H9 (cell line): ENCODE measurements around the gene RPL27A. TPM values are rescaled to one million over a fixed set of nuclear protein-coding genes. Genes with fewer than 3 reads are reported as not detected.

Experiments used
- DNase-seq: peaks from one replicate; pipeline ENCODE4 v3.0.0-alpha.2; 2017
- H2AFZ ChIP-seq: one replicate; pipeline ENCODE4 v1.6.1; 2013; ENCODE audit warnings: mild to moderate bottlenecking, low read length, control low read depth, moderate library complexity
- H2AK5ac ChIP-seq: 2 replicates; pipeline ENCODE4 v1.6.1; 2013; ENCODE audit warnings: low read length, control low read depth, mixed read lengths; ENCODE audit not compliant: insufficient read length
- H2BK120ac ChIP-seq: one replicate; pipeline ENCODE4 v1.6.1; 2013; ENCODE audit warnings: low read depth, mild to moderate bottlenecking, low read length, control low read depth, inconsistent platforms; ENCODE audit not compliant: poor library complexity, severe bottlenecking
- H2BK12ac ChIP-seq: 2 replicates; pipeline ENCODE4 v1.6.1; 2013; ENCODE audit warnings: low read length, control low read depth, mixed read lengths, low read depth; ENCODE audit not compliant: insufficient read length
- H2BK15ac ChIP-seq: 2 replicates; pipeline ENCODE4 v1.6.1; 2013; ENCODE audit warnings: low read depth, low read length, control low read depth
- H2BK20ac ChIP-seq: one replicate; pipeline ENCODE4 v1.6.1; 2013; ENCODE audit warnings: low read depth, mild to moderate bottlenecking, low read length, control low read depth, inconsistent platforms; ENCODE audit not compliant: poor library complexity, severe bottlenecking
- H2BK5ac ChIP-seq: 2 replicates; pipeline ENCODE4 v1.6.1; 2013; ENCODE audit warnings: low read length, control low read depth, mixed read lengths; ENCODE audit not compliant: insufficient read length
- H3K14ac ChIP-seq: 2 replicates; pipeline ENCODE4 v1.6.1; 2013; ENCODE audit warnings: low read length, control low read depth; ENCODE audit not compliant: insufficient read depth
- H3K18ac ChIP-seq: 2 replicates; pipeline ENCODE4 v1.6.1; 2013; ENCODE audit warnings: low read depth, mild to moderate bottlenecking, mixed read lengths, low read length, control low read depth; ENCODE audit not compliant: insufficient read length
- H3K23ac ChIP-seq: 2 replicates; pipeline ENCODE4 v1.6.1; 2013; ENCODE audit warnings: low read length, control low read depth, mixed read lengths, low read depth; ENCODE audit not compliant: insufficient read length
- H3K23me2 ChIP-seq: 2 replicates; pipeline ENCODE4 v1.6.1; 2013; ENCODE audit warnings: low read depth, mild to moderate bottlenecking, mixed read lengths, low read length, control low read depth; ENCODE audit not compliant: insufficient read length, poor library complexity, severe bottlenecking
- H3K27ac ChIP-seq: 2 replicates; pipeline ENCODE4 v1.5.1; 2013; ENCODE audit warnings: low read length, control low read depth, mixed read lengths, low read depth; ENCODE audit not compliant: insufficient read length
- H3K27me3 ChIP-seq: 2 replicates; pipeline ENCODE4 v1.6.1; 2013; ENCODE audit warnings: low read length, control low read depth, inconsistent platforms; ENCODE audit not compliant: insufficient read depth
- H3K4ac ChIP-seq: 2 replicates; pipeline ENCODE4 v1.6.1; 2013; ENCODE audit warnings: low read depth, mild to moderate bottlenecking, control low read depth, inconsistent platforms, low read length, moderate library complexity
- H3K4me1 ChIP-seq: 2 replicates; pipeline ENCODE4 v1.6.1; 2013; ENCODE audit warnings: low read length, control low read depth, inconsistent platforms; ENCODE audit not compliant: insufficient read depth
- H3K4me2 ChIP-seq: 2 replicates; pipeline ENCODE4 v1.6.1; 2013; ENCODE audit warnings: low read length, control low read depth, mixed read lengths; ENCODE audit not compliant: insufficient read length, insufficient read depth
- H3K56ac ChIP-seq: 2 replicates; pipeline ENCODE4 v1.6.1; 2013; ENCODE audit warnings: low read depth, mild to moderate bottlenecking, mixed read lengths, low read length, control low read depth; ENCODE audit not compliant: insufficient read length
- H3K79me1 ChIP-seq: 2 replicates; pipeline ENCODE4 v1.6.1; 2013; ENCODE audit warnings: low read depth, mild to moderate bottlenecking, moderate library complexity, low read length, control low read depth, inconsistent platforms; ENCODE audit not compliant: insufficient read depth, poor library complexity, severe bottlenecking
- H3K79me2 ChIP-seq: 2 replicates; pipeline ENCODE4 v1.6.1; 2013; ENCODE audit warnings: low read length, control low read depth, inconsistent platforms; ENCODE audit not compliant: insufficient read depth
- H3K9ac ChIP-seq: 2 replicates; pipeline ENCODE4 v1.6.1; 2013; ENCODE audit warnings: low read length, control low read depth, mixed read lengths; ENCODE audit not compliant: insufficient read length; ENCODE audit errors: extremely low read depth
- H3K9me3 ChIP-seq: one replicate; pipeline ENCODE4 v1.6.1; 2013; ENCODE audit warnings: low read depth, low read length, inconsistent platforms; ENCODE audit not compliant: control insufficient read depth
- H3T11ph ChIP-seq: one replicate; pipeline ENCODE4 v1.6.1; 2013; ENCODE audit warnings: mild to moderate bottlenecking, low read length, control low read depth, inconsistent platforms
- H4K20me1 ChIP-seq: one replicate; pipeline ENCODE4 v1.6.1; 2013; ENCODE audit not compliant: control insufficient read depth, insufficient read length, insufficient read depth
- H4K5ac ChIP-seq: 2 replicates; pipeline ENCODE4 v1.6.1; 2013; ENCODE audit warnings: low read depth, mild to moderate bottlenecking, mixed read lengths, low read length, control low read depth; ENCODE audit not compliant: insufficient read length
- H4K8ac ChIP-seq: replicated peaks from 2 replicates; pipeline ENCODE4 v1.6.1; 2013; ENCODE audit warnings: low read length, control low read depth, mixed read lengths, low read depth; ENCODE audit not compliant: insufficient read length
- H4K91ac ChIP-seq: 2 replicates; pipeline ENCODE4 v1.6.1; 2013; ENCODE audit warnings: low read depth, mild to moderate bottlenecking, moderate library complexity, mixed read lengths, low read length, control low read depth; ENCODE audit not compliant: insufficient read length
- H3K27ac Mint-ChIP-seq, 3 experiments: 2 replicates in 2 of 3; 3 replicates in 1 of 3; pipeline ENCODE4 v1.8.0; 2020 to 2021; ENCODE audit warnings: mixed read lengths in 3 of 3, mild to moderate bottlenecking in 1 of 3, moderate library complexity in 1 of 3
- H3K27me3 Mint-ChIP-seq: 2 replicates; pipeline ENCODE4 v1.8.0; 2021; ENCODE audit warnings: low read depth, mild to moderate bottlenecking, moderate library complexity, mixed read lengths
- H3K36me3 Mint-ChIP-seq, 3 experiments: 2 replicates in 2 of 3; 3 replicates in 1 of 3; pipeline ENCODE4 v1.8.0; 2020 to 2021; ENCODE audit warnings: low read depth in 3 of 3, mixed read lengths in 3 of 3; ENCODE audit not compliant: insufficient read depth in 1 of 3
- H3K4me1 Mint-ChIP-seq, 2 experiments: 2 replicates each; pipeline ENCODE4 v1.8.0; 2020; ENCODE audit warnings: mixed read lengths in 2 of 2
- H3K4me3 Mint-ChIP-seq, 2 experiments: 2 replicates in 1 of 2; 3 replicates in 1 of 2; pipeline ENCODE4 v1.8.0; 2020 to 2021; ENCODE audit warnings: mild to moderate bottlenecking in 2 of 2, mixed read lengths in 2 of 2, moderate library complexity in 1 of 2
- H3K9me3 Mint-ChIP-seq, 2 experiments: 2 replicates in 1 of 2; 3 replicates in 1 of 2; pipeline ENCODE4 v1.8.0; 2020; ENCODE audit warnings: mild to moderate bottlenecking in 2 of 2, mixed read lengths in 2 of 2, moderate library complexity in 1 of 2
- WGBS: extraction: QIAGEN DNeasy Blood & Tissue Kit; methylation state at CpG from one replicate; pipeline ENCODE4 v1.1.7; 2013; ENCODE audit warnings: missing lambda C conversion rate, low lambda C conversion rate, mixed read lengths; ENCODE audit not compliant: insufficient read length; ENCODE audit errors: extremely low coverage; 5-methylcytosine and 5-hydroxymethylcytosine counted together
- total RNA-seq: library from RNA; stranded (reverse); gene quantifications from 2 replicates; pipeline ENCODE4 v1.2.1, GENCODE V29; 2021
- TF ChIP-seq, protein P1 (sequence below): fragments of 200-600 bp; sonication (generic); conservative IDR thresholded peaks from 3 replicates; pipeline ENCODE4 v1.8.0; 2021; ENCODE audit warnings: antibody characterized with exemption, mild to moderate bottlenecking

Gene RPL27A
- total RNA-seq, 1 experiment from 2014 or later, result 1,152 TPM

GRCh38 chr11:8639655-8640054 is 42.9 kb upstream of the RPL27A start:
- Histone ChIP-seq H2BK15ac (no peak overlapping the region), H3K23me2 (no peaks in the 10 kb centered on the region), H4K5ac (no peak overlapping the region), H2BK5ac (no peak overlapping the region), H3K18ac (no peak overlapping the region), H3K27me3 (no peaks in the 10 kb centered on the region), H3K4ac (no peak overlapping the region), H3K14ac (no peak overlapping the region), H3K79me2 (no peaks in the 10 kb centered on the region), H4K8ac (no peak overlapping the region), H2BK12ac (no peak overlapping the region), H3K56ac (no peak overlapping the region), H3K79me1 (no peaks in the 10 kb centered on the region), H3K27ac (no peak overlapping the region), H2AK5ac (no peak overlapping the region), H4K91ac (no peak overlapping the region), H3K23ac (no peak overlapping the region), H3T11ph (no peak overlapping the region), H2BK20ac (no peak overlapping the region), H3K9me3 (no peaks in the 10 kb centered on the region), H4K20me1 (no peaks in the 10 kb centered on the region), H2BK120ac (no peak overlapping the region), H2AFZ (no peak overlapping the region), H3K9ac (no peak overlapping the region), H3K4me1 (peaks cover 9% of the 10 kb centered on the region; the same call in 1 of the 2 replicates), H3K4me2 (no peak overlapping the region)
- WGBS, result no CpG with 5 or more reads among the region's 3 CpGs
- Mint-ChIP-seq H3K9me3 (peaks cover 0 to 3% of the 10 kb centered on the region in 2 experiments; a peak in 1 of 5 replicates), H3K4me3 (no peak overlapping the region), H3K4me1 (peaks cover 20 to 25% of the 10 kb centered on the region in 2 experiments), H3K27me3 (no peaks in the 10 kb centered on the region; the same call in 1 of the 2 replicates), H3K36me3 (peaks cover 9 to 15% (median 10%) of the 10 kb centered on the region in 3 experiments; a peak in 6 of 7 replicates), H3K27ac (0 out of 7 replicates have a peak overlapping the region, but pooled peaks of 1 of the 3 experiments have one; percentile 11)
- TF ChIP-seq, protein P1, sequence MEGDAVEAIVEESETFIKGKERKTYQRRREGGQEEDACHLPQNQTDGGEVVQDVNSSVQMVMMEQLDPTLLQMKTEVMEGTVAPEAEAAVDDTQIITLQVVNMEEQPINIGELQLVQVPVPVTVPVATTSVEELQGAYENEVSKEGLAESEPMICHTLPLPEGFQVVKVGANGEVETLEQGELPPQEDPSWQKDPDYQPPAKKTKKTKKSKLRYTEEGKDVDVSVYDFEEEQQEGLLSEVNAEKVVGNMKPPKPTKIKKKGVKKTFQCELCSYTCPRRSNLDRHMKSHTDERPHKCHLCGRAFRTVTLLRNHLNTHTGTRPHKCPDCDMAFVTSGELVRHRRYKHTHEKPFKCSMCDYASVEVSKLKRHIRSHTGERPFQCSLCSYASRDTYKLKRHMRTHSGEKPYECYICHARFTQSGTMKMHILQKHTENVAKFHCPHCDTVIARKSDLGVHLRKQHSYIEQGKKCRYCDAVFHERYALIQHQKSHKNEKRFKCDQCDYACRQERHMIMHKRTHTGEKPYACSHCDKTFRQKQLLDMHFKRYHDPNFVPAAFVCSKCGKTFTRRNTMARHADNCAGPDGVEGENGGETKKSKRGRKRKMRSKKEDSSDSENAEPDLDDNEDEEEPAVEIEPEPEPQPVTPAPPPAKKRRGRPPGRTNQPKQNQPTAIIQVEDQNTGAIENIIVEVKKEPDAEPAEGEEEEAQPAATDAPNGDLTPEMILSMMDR, result no peak
- DNase-seq, result no peak
